CD4-positive, alpha-beta memory T cell (primary cell): ENCODE data around the gene OTOR. TPM values are rescaled to one million over a fixed set of nuclear protein-coding genes. Genes with fewer than 3 reads are reported as not detected.
A peak's percentile ranks its signal among the peaks of the same experiment; 100 is the strongest.

Source experiments
- CTCF ChIA-PET: fragments of 350-600 bp; sonication (Branson Sonifier 250); formaldehyde crosslinking; loops from one replicate; lab custom pipeline; 2021; ENCODE audit warnings: inconsistent platforms; ENCODE audit not compliant: partially characterized antibody; lab: Charles Lee
- POLR2A ChIA-PET: fragments of 350-600 bp; sonication (Branson Sonifier 250); formaldehyde crosslinking; loops from one replicate; lab custom pipeline; 2021; ENCODE audit not compliant: partially characterized antibody; lab: Charles Lee
- DNase-seq, 5 donors: peaks; one replicate each; pipeline versions ENCODE4 v3.0.0 to v3.0.0-alpha.2; 2020 to 2022; ENCODE audit warnings: mixed read lengths in 1 of 5
- H3K27ac ChIP-seq: one replicate; pipeline ENCODE4 v1.7.0; 2013; ENCODE audit warnings: low read depth, low read length
- H3K27me3 ChIP-seq: 2 replicates; pipeline ENCODE4 v1.7.0; 2013; ENCODE audit warnings: mild to moderate bottlenecking, low read length, moderate library complexity; ENCODE audit not compliant: insufficient read depth
- H3K36me3 ChIP-seq: 2 replicates; pipeline ENCODE4 v1.7.0; 2013; ENCODE audit warnings: mild to moderate bottlenecking, low read length, moderate library complexity; ENCODE audit not compliant: insufficient read depth
- H3K4me1 ChIP-seq: 2 replicates; pipeline ENCODE4 v1.7.0; 2013; ENCODE audit warnings: mild to moderate bottlenecking, low read length, moderate library complexity; ENCODE audit not compliant: insufficient read depth
- H3K4me3 ChIP-seq, 2 donors: one replicate each; pipeline ENCODE4 v1.7.0; 2013; ENCODE audit warnings: low read length in 2 of 2, mild to moderate bottlenecking in 1 of 2
- H3K9me3 ChIP-seq, 2 donors: one replicate each; pipeline ENCODE4 v1.7.0; 2013; ENCODE audit warnings: low read length in 2 of 2, control low read depth in 1 of 2; ENCODE audit not compliant: control insufficient read depth in 1 of 2
- H3K27ac Mint-ChIP-seq, 7 donors: one replicate each; pipeline ENCODE4 v1.8.0; 2020 to 2021; ENCODE audit warnings: mixed read lengths in 7 of 7, mild to moderate bottlenecking in 6 of 7, inconsistent platforms in 3 of 7, moderate library complexity in 3 of 7
- H3K27me3 Mint-ChIP-seq, 2 donors: one replicate each; pipeline ENCODE4 v1.8.0; 2020 to 2021; ENCODE audit warnings: mixed read lengths in 2 of 2
- H3K36me3 Mint-ChIP-seq, 2 donors: one replicate each; pipeline ENCODE4 v1.8.0; 2020 to 2021; ENCODE audit warnings: mixed read lengths in 2 of 2, inconsistent platforms in 1 of 2, mild to moderate bottlenecking in 1 of 2
- H3K4me1 Mint-ChIP-seq, 4 donors: one replicate each; pipeline ENCODE4 v1.8.0; 2020 to 2021; ENCODE audit warnings: mixed read lengths in 4 of 4, mild to moderate bottlenecking in 1 of 4
- H3K4me3 Mint-ChIP-seq, 8 donors: one replicate each; pipeline ENCODE4 v1.8.0; 2020 to 2021; ENCODE audit warnings: mixed read lengths in 8 of 8, mild to moderate bottlenecking in 7 of 8, moderate library complexity in 6 of 8, inconsistent platforms in 3 of 8
- H3K9me3 Mint-ChIP-seq, 8 donors: one replicate each; pipeline ENCODE4 v1.8.0; 2020 to 2021; ENCODE audit warnings: mixed read lengths in 8 of 8, mild to moderate bottlenecking in 5 of 8, inconsistent platforms in 3 of 8, moderate library complexity in 1 of 8
- intact Hi-C: fragments of 100-400 bp; cut with micrococcal nuclease; formaldehyde crosslinking; loops from one replicate; pipeline ENCODE4 v1.15.1; 2023
- polyA plus RNA-seq, 2 donors: library from polyadenylated mRNA; unstranded; fragments of 300-500 nt; fragmentation: Illumina TruSeq; gene quantifications; one replicate each; pipeline ENCODE4 v1.2.3, GENCODE V29; 2021
- total RNA-seq, 2 experiments: library from RNA; stranded (reverse); gene quantifications; one replicate each; pipeline ENCODE4 v1.2.3, GENCODE V29; 2021

OTOR gene
- total RNA-seq: not detected
- not detected for polyA plus RNA-seq

GRCh38 chr20:16748308-16748900 lies at the start of gene OTOR:
TSS of gene OTOR (plus strand) at chr20:16748358. CDS start at chr20:16748402, 44 bp downstream.
- Histone ChIP-seq H3K36me3 (no peaks in the 10 kb centered on the region), H3K27me3 (no peaks in the 10 kb centered on the region), H3K27ac (no peak within 1 kb of the TSS), H3K4me1 (no peaks in the 10 kb centered on the region), H3K4me3 (no peak within 1 kb of the TSS), H3K9me3 (no peaks in the 10 kb centered on the region)
- Mint-ChIP-seq H3K4me3 (no peak within 1 kb of the TSS), H3K27me3 (peaks cover 3 to 4% of the 10 kb centered on the region in 2 donors), H3K4me1 (peaks cover 0 to 3% (median 2%) of the 10 kb centered on the region in 4 donors), H3K27ac (no peak within 1 kb of the TSS), H3K36me3 (peaks cover 0 to 3% of the 10 kb centered on the region in 2 donors), H3K9me3 (no peaks in the 10 kb centered on the region)
- no peak for DNase-seq
- intact Hi-C loops: no loop called here
- POLR2A ChIA-PET: no interaction called here
- CTCF ChIA-PET: interaction anchor here (0.6 to 1.0 kb wide), 2 partner anchors 10 to 11 kb away, joined by 3 read pairs; no protein-coding TSS in a partner anchor

GRCh38 chr20:16699293-16699692 lies 48.9 kb upstream of the OTOR start:
- CTCF ChIA-PET: interaction anchor here (1.1 kb wide), 1 partner anchor 62 kb away, joined by 3 read pairs; no protein-coding TSS in a partner anchor
- H3K27me3 Mint-ChIP-seq: peaks cover 9% of the 10 kb centered on the region in 2 donors
- no peak overlapping the region for H3K27ac Mint-ChIP-seq
- Histone ChIP-seq H3K4me3 (no peak overlapping the region), H3K36me3 (no peaks in the 10 kb centered on the region), H3K27ac (no peak overlapping the region), H3K9me3 (no peaks in the 10 kb centered on the region), H3K4me1 (no peaks in the 10 kb centered on the region), H3K27me3 (no peaks in the 10 kb centered on the region)
- peaks cover 0 to 4% (median 0%) of the 10 kb centered on the region in 8 donors for H3K9me3 Mint-ChIP-seq
- no peak for DNase-seq
- H3K4me3 Mint-ChIP-seq: no peak overlapping the region
- intact Hi-C loops: no loop called here
- POLR2A ChIA-PET: no interaction called here
- H3K36me3 Mint-ChIP-seq: no peaks in the 10 kb centered on the region
- peaks cover 0 to 3% (median 0%) of the 10 kb centered on the region in 4 donors for H3K4me1 Mint-ChIP-seq

- H3K4me1 Mint-ChIP-seq: peaks cover 0 to 3% (median under 1%) of the 10 kb centered on the region in 4 donors
- no peaks in the 10 kb centered on the region for H3K36me3 Mint-ChIP-seq
- H3K27ac Mint-ChIP-seq: no peak overlapping the region
- H3K4me3 Mint-ChIP-seq: no peak overlapping the region
- POLR2A ChIA-PET: no interaction called here
- H3K27me3 Mint-ChIP-seq: peaks cover 5 to 9% of the 10 kb centered on the region in 2 donors
- H3K9me3 Mint-ChIP-seq: peaks cover 0 to 6% (median 2%) of the 10 kb centered on the region in 8 donors
- no peaks in the 10 kb centered on the region for H3K27me3 ChIP-seq
- H3K27ac ChIP-seq: no peak overlapping the region
- DNase-seq: peak; percentile 21 to 50 (median 27)
- no peak overlapping the region for H3K4me3 ChIP-seq
- no peaks in the 10 kb centered on the region for H3K36me3 ChIP-seq
- intact Hi-C loops: loop anchor here (1.0 kb wide), 1 partner anchor 60 kb away; no protein-coding TSS in a partner anchor
- no peaks in the 10 kb centered on the region for H3K4me1 ChIP-seq
- CTCF ChIA-PET: interaction anchor here (0.8 to 1.6 kb wide), 3 partner anchors 56 to 120 kb away, joined by 3 to 17 read pairs (median 3); no protein-coding TSS in a partner anchor
- no peaks in the 10 kb centered on the region for H3K9me3 ChIP-seq
Measured at GRCh38 chr20:16701296-16701695, 46.9 kb upstream of the OTOR start.

GRCh38 chr20:16703570-16703969 lies 44.6 kb upstream of the OTOR start:
- H3K27ac ChIP-seq: no peak overlapping the region
- no peak for DNase-seq
- no peak overlapping the region for H3K4me3 ChIP-seq
- H3K27me3 Mint-ChIP-seq: peaks cover 2% of the 10 kb centered on the region in 2 donors
- peaks cover 12% of the 10 kb centered on the region for H3K4me1 ChIP-seq
- intact Hi-C loops: no loop called here
- H3K4me1 Mint-ChIP-seq: peaks cover 12 to 15% (median 13%) of the 10 kb centered on the region in 4 donors
- peaks cover 0 to 6% (median 2%) of the 10 kb centered on the region in 8 donors for H3K9me3 Mint-ChIP-seq
- POLR2A ChIA-PET: interaction anchor here (1.0 kb wide), 1 partner anchor 26 kb away, joined by 3 read pairs; the partner anchor contains the start of gene SNRPB2
- no peak overlapping the region for H3K27ac Mint-ChIP-seq
- no peaks in the 10 kb centered on the region for H3K36me3 ChIP-seq
- CTCF ChIA-PET: interaction anchor here (1.6 kb wide), 1 partner anchor 58 kb away, joined by 5 read pairs; no protein-coding TSS in a partner anchor
- H3K4me3 Mint-ChIP-seq: no peak overlapping the region
- H3K36me3 Mint-ChIP-seq: no peaks in the 10 kb centered on the region
- no peaks in the 10 kb centered on the region for H3K27me3 ChIP-seq
- no peaks in the 10 kb centered on the region for H3K9me3 ChIP-seq

- ChIA-PET CTCF (no interaction called here), POLR2A (interaction anchor here (1.8 kb wide), 1 partner anchor 23 kb away, joined by 11 read pairs; the partner anchor contains the start of gene SNRPB2)
- Histone ChIP-seq H3K27me3 (no peaks in the 10 kb centered on the region), H3K4me1 (peaks cover 30% of the 10 kb centered on the region), H3K4me3 (no peak overlapping the region), H3K36me3 (no peaks in the 10 kb centered on the region), H3K9me3 (no peaks in the 10 kb centered on the region), H3K27ac (no peak overlapping the region)
- Mint-ChIP-seq H3K4me1 (peaks cover 23 to 37% (median 32%) of the 10 kb centered on the region in 4 donors), H3K4me3 (peak overlapping the region in 2 of 8 donors; percentile 11 to 55), H3K27me3 (no peaks in the 10 kb centered on the region), H3K36me3 (no peaks in the 10 kb centered on the region), H3K27ac (peak overlapping the region in 1 of 7 donors; percentile 13), H3K9me3 (peaks cover 0 to 6% (median 2%) of the 10 kb centered on the region in 8 donors)
- intact Hi-C loops: no loop called here
- no peak for DNase-seq
Measured at GRCh38 chr20:16707674-16708073, 40.5 kb upstream of the OTOR start.

- Mint-ChIP-seq H3K36me3 (no peaks in the 10 kb centered on the region), H3K27me3 (no peaks in the 10 kb centered on the region), H3K27ac (peak overlapping the region in 4 of 7 donors; percentile 8 to 72 (median 20)), H3K9me3 (peaks cover 0 to 6% (median under 1%) of the 10 kb centered on the region in 8 donors), H3K4me1 (peaks cover 23 to 37% (median 32%) of the 10 kb centered on the region in 4 donors), H3K4me3 (peak overlapping the region; percentile 26 to 78 (median 52))
- no peak overlapping the region for H3K4me3 ChIP-seq
- peaks cover 30% of the 10 kb centered on the region for H3K4me1 ChIP-seq
- no peaks in the 10 kb centered on the region for H3K36me3 ChIP-seq
- DNase-seq: peak in 1 of 5 donors; percentile 5
- no peak overlapping the region for H3K27ac ChIP-seq
- no peaks in the 10 kb centered on the region for H3K27me3 ChIP-seq
- CTCF ChIA-PET: no interaction called here
- H3K9me3 ChIP-seq: no peaks in the 10 kb centered on the region
- POLR2A ChIA-PET: interaction anchor here (1.8 kb wide), 1 partner anchor 22 kb away, joined by 11 read pairs; the partner anchor contains the start of gene SNRPB2
- intact Hi-C loops: loop anchor here (1.0 kb wide), 1 partner anchor 22 kb away; the partner anchor contains the start of gene SNRPB2
Measured at GRCh38 chr20:16708602-16709001, 39.6 kb upstream of the OTOR start.

GRCh38 chr20:16709017-16709416 lies 39.1 kb upstream of the OTOR start:
- CTCF ChIA-PET: no interaction called here
- POLR2A ChIA-PET: interaction anchor here (1.8 kb wide), 1 partner anchor 21 kb away, joined by 11 read pairs; the partner anchor contains the start of gene SNRPB2
- Mint-ChIP-seq H3K36me3 (no peaks in the 10 kb centered on the region), H3K27ac (peak overlapping the region in 5 of 7 donors; percentile 8 to 71 (median 21)), H3K4me1 (peaks cover 23 to 37% (median 32%) of the 10 kb centered on the region in 4 donors), H3K27me3 (no peaks in the 10 kb centered on the region), H3K9me3 (peaks cover 0 to 6% (median 0%) of the 10 kb centered on the region in 8 donors), H3K4me3 (peak overlapping the region; percentile 26 to 78 (median 52))
- Histone ChIP-seq H3K4me3 (peak overlapping the region; percentile 13 to 27), H3K9me3 (no peaks in the 10 kb centered on the region), H3K4me1 (peaks cover 30% of the 10 kb centered on the region), H3K36me3 (no peaks in the 10 kb centered on the region), H3K27ac (no peak overlapping the region), H3K27me3 (no peaks in the 10 kb centered on the region)
- peak; percentile 42 to 64 (median 52) for DNase-seq
- intact Hi-C loops: loop anchor here (1.0 kb wide), 1 partner anchor 21 kb away; the partner anchor contains the start of gene SNRPB2
